AG09319 (cell line): ENCODE results near the gene ARHGAP32.

Experiments used
- DNase-seq: peaks from one replicate; pipeline ENCODE4 v3.0.0-alpha.2; 2010; ENCODE audit warnings: low read depth; ENCODE audit errors: extremely low read depth
- CTCF ChIP-seq: IDR thresholded peaks from 2 replicates; pipeline ENCODE4 v1.5.1; 2011; ENCODE audit warnings: low read depth, mild to moderate bottlenecking, inconsistent platforms, low read length, moderate library complexity

ARHGAP32 gene

DNA sequence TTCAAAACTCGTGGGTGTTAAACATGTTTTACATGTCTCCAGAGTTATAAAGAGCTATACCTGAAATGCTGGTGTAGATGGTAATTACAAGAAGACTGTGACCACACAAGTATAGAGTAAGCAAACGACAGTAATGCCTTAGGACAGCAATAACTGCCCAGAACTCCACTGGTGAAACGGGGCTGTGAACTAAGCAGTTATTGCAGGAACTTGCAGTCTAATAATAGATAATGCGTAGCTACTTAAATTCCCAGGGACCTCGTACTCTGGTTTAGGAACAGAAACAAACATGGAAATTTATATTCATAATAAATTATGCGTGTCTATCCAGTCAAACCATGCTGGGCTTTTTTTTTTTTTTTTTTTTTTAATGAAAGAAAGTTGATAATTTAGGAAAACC, 224.5 kb downstream of the ARHGAP32 start:
- TF ChIP-seq CTCF, result no peak
- no peak for DNase-seq

GRCh38 chr11:128965485-128965884, 226.6 kb downstream of the ARHGAP32 start:
- DNase-seq, result no peak
- no peak for TF ChIP-seq CTCF

DNA sequence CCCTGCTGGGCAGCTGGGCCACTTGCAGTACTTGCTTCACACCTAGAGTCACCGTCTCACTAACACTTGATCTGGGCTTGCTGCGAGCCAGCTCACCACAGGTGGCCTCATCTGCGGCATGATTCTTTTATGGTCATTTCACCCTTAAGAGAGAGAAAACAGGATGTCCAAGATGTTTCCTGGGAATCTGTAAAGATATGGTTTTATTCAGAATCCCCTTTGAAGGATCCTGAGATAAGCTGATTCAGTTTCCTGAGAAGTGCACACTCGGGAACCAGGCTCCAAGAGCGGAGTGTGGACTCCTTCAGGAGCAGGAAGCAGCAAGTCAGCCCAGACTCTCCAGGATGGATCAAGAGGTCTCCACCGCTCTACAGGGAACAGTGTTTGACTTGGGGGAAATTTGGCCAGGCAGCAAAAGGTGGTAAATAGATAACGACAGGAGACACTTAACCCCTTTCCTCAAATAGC, 227.6 kb downstream of the ARHGAP32 start:
- DNase-seq, result no peak
- no peak for TF ChIP-seq CTCF

DNA sequence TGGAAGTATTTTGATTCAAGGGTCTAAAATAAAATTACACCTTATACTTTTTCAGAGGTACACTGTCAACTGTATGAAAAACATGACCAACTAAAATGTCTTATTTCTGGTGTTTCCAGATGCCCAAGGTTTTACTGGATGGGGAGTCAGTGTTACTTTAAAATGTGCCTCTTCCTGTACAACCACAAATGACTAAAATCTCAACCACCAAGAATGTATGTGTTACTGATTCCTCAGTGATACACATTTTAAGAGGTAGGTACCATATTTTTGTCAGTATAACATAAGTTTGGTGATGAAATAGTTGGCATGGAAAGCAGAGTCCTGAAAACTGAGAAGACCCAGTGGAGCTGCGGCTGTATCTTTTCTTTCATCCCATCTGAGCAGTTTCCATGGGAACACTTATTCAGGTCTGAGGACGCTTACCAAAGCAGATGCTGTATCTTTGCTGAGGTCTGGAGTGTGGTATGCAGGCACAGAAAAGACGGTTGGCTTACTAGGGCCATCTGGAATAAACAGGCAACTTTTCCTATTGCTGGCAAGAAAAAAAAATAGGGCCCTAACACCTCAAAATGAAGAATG, 228.3 kb downstream of the ARHGAP32 start:
- no peak for DNase-seq
- no peak for TF ChIP-seq CTCF

GRCh38 chr11:128962896-128963295, 229.2 kb downstream of the ARHGAP32 start:
- no peak for DNase-seq
- TF ChIP-seq CTCF, result no peak

GRCh38 chr11:128961645-128962044, 230.5 kb downstream of the ARHGAP32 start:
- no peak for TF ChIP-seq CTCF

DNA sequence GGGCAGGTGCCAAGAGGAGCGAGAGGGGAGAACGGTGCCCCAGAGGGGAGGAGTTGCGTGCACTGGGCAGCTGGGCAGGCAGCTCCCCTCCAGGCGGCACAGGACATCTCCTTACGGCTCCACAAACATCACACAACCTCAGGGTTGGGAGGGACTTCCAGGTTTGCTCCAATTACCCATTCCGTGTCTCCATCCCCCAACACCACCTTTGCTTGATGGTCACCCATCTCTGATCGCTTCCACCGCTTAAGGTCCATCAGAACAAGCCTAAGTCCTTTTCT, 235.0 kb downstream of the ARHGAP32 start:
- no peak for DNase-seq
- no peak for TF ChIP-seq CTCF

More at GRCh38 chr11:128961645-128962044, 230.5 kb downstream of the ARHGAP32 start:
- DNase-seq, result no peak
